Tibial artery (tissue), 4 donors: ENCODE measurements around the gene ADGRV1.
"Not testable (repeated sequence)": the region's sequence is repeated elsewhere in the genome, so short reads cannot be mapped to it uniquely, and the experiment has no call there.

Experiments used
- DNase-seq, 2 donors: peaks; one replicate each; pipeline ENCODE4 v3.0.0-alpha.2; 2019
- H3K27ac ChIP-seq, 2 donors: fragments of 200-600 bp; sonication (generic) in 1 of 2; 1 replicate in 1 of 2; 2 replicates in 1 of 2; pipeline ENCODE4 v1.5.1; 2018 to 2019; ENCODE audit warnings: mild to moderate bottlenecking in 1 of 2
- H3K27me3 ChIP-seq, 2 donors: fragments of 200-600 bp; sonication (generic) in 1 of 2; one replicate each; pipeline versions ENCODE4 v1.5.1 to v1.6.0; 2016 to 2019
- H3K36me3 ChIP-seq, 3 donors: fragments of 200-600 bp; sonication (generic) in 2 of 3; one replicate each; pipeline ENCODE4 v1.5.1; 2016 to 2019; ENCODE audit warnings: mild to moderate bottlenecking in 2 of 3
- H3K4me1 ChIP-seq, 4 donors: fragments of 200-600 bp; sonication (generic) in 2 of 4; 1 replicate in 3 of 4; 2 replicates in 1 of 4; pipeline ENCODE4 v1.5.1; 2016 to 2019
- H3K4me3 ChIP-seq, 2 donors: fragments of 200-600 bp; sonication (generic) in 1 of 2; 1 replicate in 1 of 2; 2 replicates in 1 of 2; pipeline ENCODE4 v1.5.1; 2018 to 2019; ENCODE audit warnings: mild to moderate bottlenecking in 2 of 2
- H3K9me3 ChIP-seq, 3 donors: fragments of 200-600 bp; sonication (generic) in 1 of 3; one replicate each; pipeline ENCODE4 v1.5.1; 2016 to 2019
- CTCF ChIP-seq, 2 experiments: fragments of 200-600 bp in 1 of 2; fragments of 450-650 bp in 1 of 2; IDR thresholded peaks; one replicate each; pipeline ENCODE4 v1.5.1; 2017 to 2019; ENCODE audit warnings: antibody characterized with exemption in 2 of 2, mild to moderate bottlenecking in 1 of 2, moderate library complexity in 1 of 2
- intact Hi-C: fragments of 100-400 bp; cut with DNase I; formaldehyde crosslinking; loops from one replicate; pipeline ENCODE4 v1.15.0; 2023; ENCODE audit warnings: low total_unique reads

The ADGRV1 gene

GRCh38 chr5:90916947-90917800 is 358.6 kb downstream of the ADGRV1 start:
- Histone ChIP-seq H3K4me1 (no peaks in the 10 kb centered on the region), H3K27ac (no peak overlapping the region), H3K9me3 (no peaks in the 10 kb centered on the region), H3K4me3 (no peak overlapping the region), H3K36me3 (no peaks in the 10 kb centered on the region), H3K27me3 (no peaks in the 10 kb centered on the region)
- no peak for DNase-seq
- no peak for TF ChIP-seq CTCF (IDR thresholded peaks at IDR 0.05)
- intact Hi-C loops, result no loop called here

- H3K27me3 ChIP-seq, result no peaks in the 10 kb centered on the region
- H3K36me3 ChIP-seq, result no peaks in the 10 kb centered on the region
- no peaks in the 10 kb centered on the region for H3K9me3 ChIP-seq
- no peak for TF ChIP-seq CTCF (IDR thresholded peaks at IDR 0.05)
- H3K4me3 ChIP-seq, result no peak overlapping the region
- no peak for DNase-seq
- H3K4me1 ChIP-seq, result no peaks in the 10 kb centered on the region
- intact Hi-C loops, result no loop called here
- H3K27ac ChIP-seq, result no peak overlapping the region
Measured at GRCh38 chr5:90917928-90918668, 359.5 kb downstream of the ADGRV1 start.

GRCh38 chr5:90921418-90921973 is 362.9 kb downstream of the ADGRV1 start:
- Histone ChIP-seq H3K4me1 (no peaks in the 10 kb centered on the region), H3K27me3 (no peaks in the 10 kb centered on the region), H3K27ac (no peak overlapping the region), H3K4me3 (no peak overlapping the region), H3K36me3 (no peaks in the 10 kb centered on the region), H3K9me3 (no peaks in the 10 kb centered on the region)
- intact Hi-C loops, result no loop called here
- no peak for TF ChIP-seq CTCF (IDR thresholded peaks at IDR 0.05)
- DNase-seq, result no peak

DNA sequence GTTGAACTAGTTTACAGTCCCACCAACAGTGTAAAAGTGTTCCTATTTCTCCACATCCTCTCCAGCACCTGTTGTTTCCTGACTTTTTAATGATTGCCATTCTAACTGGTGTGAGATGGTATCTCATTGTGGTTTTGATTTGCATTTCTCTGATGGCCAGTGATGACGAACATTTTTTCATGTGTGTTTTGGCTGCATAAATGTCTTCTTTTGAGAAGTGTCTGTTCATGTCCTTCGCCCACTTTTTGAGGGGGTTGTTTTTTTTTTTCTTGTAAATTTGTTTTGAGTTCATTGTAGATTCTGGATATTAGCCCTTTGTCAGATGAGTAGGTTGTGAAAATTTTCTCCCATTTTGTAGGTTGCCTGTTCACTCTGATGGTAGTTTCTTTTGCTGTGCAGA is 365.6 kb downstream of the ADGRV1 start:
- H3K4me1 ChIP-seq, intact Hi-C loops, H3K27me3 ChIP-seq, H3K9me3 ChIP-seq, H3K27ac ChIP-seq, H3K4me3 ChIP-seq, H3K36me3 ChIP-seq, DNase-seq: not testable (repeated sequence)

GRCh38 chr5:90929013-90929839 is 370.6 kb downstream of the ADGRV1 start:
- H3K27me3 ChIP-seq, DNase-seq, H3K9me3 ChIP-seq, H3K27ac ChIP-seq, H3K4me3 ChIP-seq, H3K4me1 ChIP-seq, H3K36me3 ChIP-seq, intact Hi-C loops: not testable (repeated sequence)

DNA sequence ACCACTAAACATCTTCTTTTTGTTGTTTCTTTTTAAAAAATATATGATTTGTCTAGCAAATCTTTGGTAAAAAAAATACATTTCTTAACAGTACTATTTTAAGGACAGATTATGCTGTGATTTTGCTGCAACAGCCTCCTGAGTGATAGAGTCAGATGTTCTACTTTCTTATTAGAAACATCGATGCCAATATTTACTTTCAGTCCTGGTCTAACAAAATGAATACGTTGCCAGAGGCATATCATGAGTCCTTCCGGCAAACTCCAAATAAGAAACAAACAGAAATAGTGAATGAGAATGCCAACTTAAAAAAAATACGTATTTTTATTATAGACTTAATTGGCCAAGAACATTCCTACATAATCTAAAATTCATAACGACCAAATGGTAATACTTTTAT is 371.5 kb downstream of the ADGRV1 start:
- no peak overlapping the region for H3K4me3 ChIP-seq
- DNase-seq, result no peak
- no peak for TF ChIP-seq CTCF (IDR thresholded peaks at IDR 0.05)
- H3K36me3 ChIP-seq, result no peaks in the 10 kb centered on the region
- H3K9me3 ChIP-seq, result no peaks in the 10 kb centered on the region
- intact Hi-C loops, result loop anchor here (5.0 to 10.0 kb wide), 3 partner anchors 162 to 495 kb away; no protein-coding TSS in a partner anchor
- H3K27me3 ChIP-seq, result no peaks in the 10 kb centered on the region
- peaks cover 0 to 9% (median 3%) of the 10 kb centered on the region in 4 donors for H3K4me1 ChIP-seq
- no peak overlapping the region for H3K27ac ChIP-seq
